Measurements from ENCODE around the gene XRCC6.

Gene XRCC6

DNA sequence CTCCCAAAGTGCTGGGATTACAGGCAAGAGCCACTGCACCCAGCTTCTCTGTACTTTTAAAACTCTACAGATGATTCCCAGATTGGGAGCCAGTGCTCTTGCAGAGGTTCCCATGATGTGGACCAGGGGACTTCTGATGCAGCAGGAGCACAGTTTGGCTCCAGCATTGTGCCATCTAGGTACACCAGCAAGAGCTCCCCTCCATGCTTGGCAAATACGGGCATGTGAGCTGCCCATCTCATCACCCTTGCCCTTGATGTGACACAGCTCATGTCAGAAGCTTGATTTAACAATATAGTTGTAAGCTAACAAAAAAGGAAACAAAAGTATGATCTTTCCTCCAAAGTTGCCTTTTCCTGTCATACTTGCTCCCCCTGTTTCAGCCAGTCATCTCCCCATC, 38.8 kb downstream of the XRCC6 start:
- Histone ChIP-seq H3K27ac (ENCODE audit: low read length, poor library complexity, severe bottlenecking) (no peak overlapping the region), H3K14ac (ENCODE audit: low read length in 2 of 2) (no peak overlapping the region), H3K79me1 (replicated peaks; ENCODE audit: low read length, poor library complexity, severe bottlenecking) (peaks cover 17% of the 10 kb centered on the region), H3K4me2 (ENCODE audit: low read length, poor library complexity, severe bottlenecking) (no peak overlapping the region), H2AK5ac (ENCODE audit: low read length, severe bottlenecking) (no peak overlapping the region), H2BK5ac (ENCODE audit: low read depth, low read length, poor library complexity, severe bottlenecking) (no peak overlapping the region), H2BK15ac (ENCODE audit: low read depth, poor library complexity, severe bottlenecking) (no peak overlapping the region), H3K36me3 (ENCODE audit: control insufficient read depth in 1 of 2, insufficient read depth in 2 of 2, low read depth in 1 of 2, low read length in 2 of 2) (peaks cover 54 to 95% of the 10 kb centered on the region in 2 experiments), H4K8ac (ENCODE audit: low read length) (no peak overlapping the region), H2AFZ (ENCODE audit: low read depth, low read length) (no peak overlapping the region), H3K4ac (ENCODE audit: low read depth in 1 of 2, low read length in 2 of 2) (no peak overlapping the region), H3K18ac (ENCODE audit: low read depth in 1 of 2, low read length in 2 of 2) (no peak overlapping the region), H3K4me3 (ENCODE audit: insufficient read depth in 1 of 2, low read depth in 1 of 2, low read length in 2 of 2) (no peak overlapping the region), H3K9me3 (ENCODE audit: control insufficient read depth, low read length) (no peaks in the 10 kb centered on the region), H3K27me3 (ENCODE audit: control insufficient read depth in 1 of 2, insufficient read depth in 1 of 2, low read length in 2 of 2) (no peaks in the 10 kb centered on the region), H4K91ac (ENCODE audit: low read length) (no peak overlapping the region), H3K23ac (ENCODE audit: low read length in 2 of 2) (no peak overlapping the region), H3K4me1 (ENCODE audit: control insufficient read depth, insufficient read depth, low read depth, low read length) (no peaks in the 10 kb centered on the region), H3K9ac (ENCODE audit: low read length) (no peak overlapping the region), H2BK12ac (ENCODE audit: low read length in 2 of 2) (no peak overlapping the region), H2BK120ac (ENCODE audit: low read depth, low read length) (no peak overlapping the region)
- no peak for DNase-seq
- no CpG with 5 or more reads among the region's 1 CpG for WGBS

DNA sequence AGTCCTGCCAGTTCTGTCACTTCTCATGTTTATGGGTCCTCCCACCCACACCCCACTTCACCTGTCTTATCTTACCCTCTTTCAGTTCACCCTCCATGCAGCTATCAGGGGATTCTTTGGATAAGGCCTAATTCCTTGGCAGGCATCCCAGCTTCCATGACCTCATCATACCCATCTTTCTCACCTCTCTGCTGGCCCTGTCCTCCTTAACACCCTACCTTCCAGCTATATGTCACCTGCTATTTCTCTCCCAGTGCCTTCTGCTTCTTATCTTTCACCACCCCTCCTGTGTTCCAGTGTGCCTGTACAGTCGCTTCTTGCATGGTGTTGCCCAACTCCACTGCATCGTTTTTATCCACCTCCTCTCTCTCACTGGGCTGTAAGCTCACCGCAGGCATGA, 39.3 kb downstream of the XRCC6 start:
- Histone ChIP-seq H3K23ac (ENCODE audit: low read length in 2 of 2) (no peak overlapping the region), H3K4ac (ENCODE audit: low read depth in 1 of 2, low read length in 2 of 2) (no peak overlapping the region), H4K8ac (ENCODE audit: low read length) (no peak overlapping the region), H4K91ac (ENCODE audit: low read length) (no peak overlapping the region), H2BK5ac (ENCODE audit: low read depth, low read length, poor library complexity, severe bottlenecking) (no peak overlapping the region), H3K27me3 (ENCODE audit: control insufficient read depth in 1 of 2, insufficient read depth in 1 of 2, low read length in 2 of 2) (no peaks in the 10 kb centered on the region), H3K4me1 (ENCODE audit: control insufficient read depth, insufficient read depth, low read depth, low read length) (no peaks in the 10 kb centered on the region), H3K4me3 (ENCODE audit: insufficient read depth in 1 of 2, low read depth in 1 of 2, low read length in 2 of 2) (no peak overlapping the region), H2BK120ac (ENCODE audit: low read depth, low read length) (no peak overlapping the region), H2AK5ac (ENCODE audit: low read length, severe bottlenecking) (no peak overlapping the region), H2BK12ac (ENCODE audit: low read length in 2 of 2) (no peak overlapping the region), H2BK15ac (ENCODE audit: low read depth, poor library complexity, severe bottlenecking) (no peak overlapping the region), H3K9me3 (ENCODE audit: control insufficient read depth, low read length) (no peaks in the 10 kb centered on the region), H3K14ac (ENCODE audit: low read length in 2 of 2) (no peak overlapping the region), H3K9ac (ENCODE audit: low read length) (no peak overlapping the region), H3K4me2 (ENCODE audit: low read length, poor library complexity, severe bottlenecking) (no peak overlapping the region), H2AFZ (ENCODE audit: low read depth, low read length) (no peak overlapping the region), H3K79me1 (replicated peaks; ENCODE audit: low read length, poor library complexity, severe bottlenecking) (peaks cover 19% of the 10 kb centered on the region), H3K18ac (ENCODE audit: low read depth in 1 of 2, low read length in 2 of 2) (no peak overlapping the region), H3K36me3 (ENCODE audit: control insufficient read depth in 1 of 2, insufficient read depth in 2 of 2, low read depth in 1 of 2, low read length in 2 of 2) (peaks cover 55 to 96% of the 10 kb centered on the region in 2 experiments), H3K27ac (ENCODE audit: low read length, poor library complexity, severe bottlenecking) (no peak overlapping the region)
- 95% methylated on average over 3 of the region's 3 CpGs for WGBS
- no peak for DNase-seq

DNA sequence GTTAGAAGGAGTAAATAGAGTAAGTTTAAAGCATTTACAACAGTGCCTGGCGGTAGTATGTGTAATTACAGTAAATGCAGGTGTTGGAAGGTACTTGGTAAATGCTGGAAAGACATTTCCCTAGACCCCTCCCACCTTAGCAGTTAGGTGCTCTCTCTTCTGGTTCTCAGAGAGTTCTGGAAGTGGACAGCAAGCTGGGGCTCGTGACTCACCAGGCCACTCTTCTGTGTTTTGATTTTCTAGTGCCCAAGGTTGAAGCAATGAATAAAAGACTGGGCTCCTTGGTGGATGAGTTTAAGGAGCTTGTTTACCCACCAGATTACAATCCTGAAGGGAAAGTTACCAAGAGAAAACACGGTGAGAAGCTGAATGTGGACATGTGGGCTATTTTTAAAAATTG, 40.0 kb downstream of the XRCC6 start:
- Histone ChIP-seq H2BK120ac (ENCODE audit: low read depth, low read length) (no peak overlapping the region), H3K4me1 (ENCODE audit: control insufficient read depth, insufficient read depth, low read depth, low read length) (no peaks in the 10 kb centered on the region), H2BK15ac (ENCODE audit: low read depth, poor library complexity, severe bottlenecking) (no peak overlapping the region), H2AFZ (ENCODE audit: low read depth, low read length) (no peak overlapping the region), H3K4ac (ENCODE audit: low read depth in 1 of 2, low read length in 2 of 2) (no peak overlapping the region), H3K27ac (ENCODE audit: low read length, poor library complexity, severe bottlenecking) (no peak overlapping the region), H2BK12ac (ENCODE audit: low read length in 2 of 2) (no peak overlapping the region), H3K4me2 (ENCODE audit: low read length, poor library complexity, severe bottlenecking) (no peak overlapping the region), H3K4me3 (ENCODE audit: insufficient read depth in 1 of 2, low read depth in 1 of 2, low read length in 2 of 2) (no peak overlapping the region), H3K9me3 (ENCODE audit: control insufficient read depth, low read length) (no peaks in the 10 kb centered on the region), H2AK5ac (ENCODE audit: low read length, severe bottlenecking) (no peak overlapping the region), H2BK5ac (ENCODE audit: low read depth, low read length, poor library complexity, severe bottlenecking) (no peak overlapping the region), H3K9ac (ENCODE audit: low read length) (no peak overlapping the region), H3K23ac (ENCODE audit: low read length in 2 of 2) (no peak overlapping the region), H3K14ac (ENCODE audit: low read length in 2 of 2) (no peak overlapping the region), H3K27me3 (ENCODE audit: control insufficient read depth in 1 of 2, insufficient read depth in 1 of 2, low read length in 2 of 2) (no peaks in the 10 kb centered on the region), H4K91ac (ENCODE audit: low read length) (no peak overlapping the region), H3K79me1 (replicated peaks; ENCODE audit: low read length, poor library complexity, severe bottlenecking) (peaks cover 14% of the 10 kb centered on the region), H4K8ac (ENCODE audit: low read length) (no peak overlapping the region), H3K18ac (ENCODE audit: low read depth in 1 of 2, low read length in 2 of 2) (no peak overlapping the region), H3K36me3 (ENCODE audit: control insufficient read depth in 1 of 2, insufficient read depth in 2 of 2, low read depth in 1 of 2, low read length in 2 of 2) (peaks cover 54 to 91% of the 10 kb centered on the region in 2 experiments)
- 87% methylated on average over 2 of the region's 3 CpGs for WGBS
- peak; percentile 15 for DNase-seq

DNA sequence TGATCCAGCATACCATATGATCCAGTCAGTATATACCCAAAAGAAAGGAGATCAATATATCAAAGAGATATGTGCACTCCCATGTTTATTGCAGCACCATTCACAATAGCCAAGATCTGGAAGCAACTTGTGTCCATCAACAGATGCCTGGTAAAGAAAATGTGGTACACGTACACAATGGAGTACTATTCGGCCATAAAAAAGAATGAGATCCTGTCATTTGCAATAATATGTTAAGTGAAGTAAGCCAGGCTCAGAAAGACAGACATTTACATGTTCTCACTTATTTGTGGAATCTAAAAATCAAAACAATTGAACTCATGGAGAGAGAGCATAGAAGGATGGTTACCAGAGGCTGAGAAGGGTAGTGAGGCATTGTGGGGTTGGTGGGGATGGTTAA, 40.6 kb downstream of the XRCC6 start:
- no peak overlapping the region for H2AK5ac ChIP-seq (ENCODE audit: low read length, severe bottlenecking)
- H3K4ac ChIP-seq (ENCODE audit: low read depth in 1 of 2, low read length in 2 of 2) = no peak overlapping the region
- no peak overlapping the region for H2BK120ac ChIP-seq (ENCODE audit: low read depth, low read length)
- no peak overlapping the region for H2BK5ac ChIP-seq (ENCODE audit: low read depth, low read length, poor library complexity, severe bottlenecking)
- WGBS = 89% methylated on average over 2 of the region's 2 CpGs
- no peaks in the 10 kb centered on the region for H3K27me3 ChIP-seq (ENCODE audit: control insufficient read depth in 1 of 2, insufficient read depth in 1 of 2, low read length in 2 of 2)
- peaks cover 52 to 87% of the 10 kb centered on the region in 2 experiments for H3K36me3 ChIP-seq (ENCODE audit: control insufficient read depth in 1 of 2, insufficient read depth in 2 of 2, low read depth in 1 of 2, low read length in 2 of 2)
- no peak overlapping the region for H2AFZ ChIP-seq (ENCODE audit: low read depth, low read length)
- no peak overlapping the region for H4K91ac ChIP-seq (ENCODE audit: low read length)
- no peak overlapping the region for H3K23ac ChIP-seq (ENCODE audit: low read length in 2 of 2)
- no peak overlapping the region for H2BK12ac ChIP-seq (ENCODE audit: low read length in 2 of 2)
- no peak overlapping the region for H3K14ac ChIP-seq (ENCODE audit: low read length in 2 of 2)
- DNase-seq = no peak
- H3K9ac ChIP-seq (ENCODE audit: low read length) = no peak overlapping the region
- H3K4me2 ChIP-seq (ENCODE audit: low read length, poor library complexity, severe bottlenecking) = no peak overlapping the region
- no peak overlapping the region for H4K8ac ChIP-seq (ENCODE audit: low read length)
- no peak overlapping the region for H3K27ac ChIP-seq (ENCODE audit: low read length, poor library complexity, severe bottlenecking)
- H3K4me1 ChIP-seq (ENCODE audit: control insufficient read depth, insufficient read depth, low read depth, low read length) = no peaks in the 10 kb centered on the region
- no peak overlapping the region for H2BK15ac ChIP-seq (ENCODE audit: low read depth, poor library complexity, severe bottlenecking)
- H3K9me3 ChIP-seq (ENCODE audit: control insufficient read depth, low read length) = no peaks in the 10 kb centered on the region
- H3K18ac ChIP-seq (ENCODE audit: low read depth in 1 of 2, low read length in 2 of 2) = no peak overlapping the region
- H3K4me3 ChIP-seq (ENCODE audit: insufficient read depth in 1 of 2, low read depth in 1 of 2, low read length in 2 of 2) = no peak overlapping the region
- peaks cover 11% of the 10 kb centered on the region for H3K79me1 ChIP-seq (replicated peaks; ENCODE audit: low read length, poor library complexity, severe bottlenecking)

Data from mesenchymal stem cell (in vitro differentiated cells and primary cell).